ENCODE results near the gene IFNA5.

GRCh38 chr9:21294904-21295538 lies 10.1 kb downstream of the IFNA5 start:
- TF ChIP-seq, protein P1, sequence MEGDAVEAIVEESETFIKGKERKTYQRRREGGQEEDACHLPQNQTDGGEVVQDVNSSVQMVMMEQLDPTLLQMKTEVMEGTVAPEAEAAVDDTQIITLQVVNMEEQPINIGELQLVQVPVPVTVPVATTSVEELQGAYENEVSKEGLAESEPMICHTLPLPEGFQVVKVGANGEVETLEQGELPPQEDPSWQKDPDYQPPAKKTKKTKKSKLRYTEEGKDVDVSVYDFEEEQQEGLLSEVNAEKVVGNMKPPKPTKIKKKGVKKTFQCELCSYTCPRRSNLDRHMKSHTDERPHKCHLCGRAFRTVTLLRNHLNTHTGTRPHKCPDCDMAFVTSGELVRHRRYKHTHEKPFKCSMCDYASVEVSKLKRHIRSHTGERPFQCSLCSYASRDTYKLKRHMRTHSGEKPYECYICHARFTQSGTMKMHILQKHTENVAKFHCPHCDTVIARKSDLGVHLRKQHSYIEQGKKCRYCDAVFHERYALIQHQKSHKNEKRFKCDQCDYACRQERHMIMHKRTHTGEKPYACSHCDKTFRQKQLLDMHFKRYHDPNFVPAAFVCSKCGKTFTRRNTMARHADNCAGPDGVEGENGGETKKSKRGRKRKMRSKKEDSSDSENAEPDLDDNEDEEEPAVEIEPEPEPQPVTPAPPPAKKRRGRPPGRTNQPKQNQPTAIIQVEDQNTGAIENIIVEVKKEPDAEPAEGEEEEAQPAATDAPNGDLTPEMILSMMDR (IDR thresholded peaks at IDR 0.05; ENCODE audit: insufficient read depth, low read length, poor library complexity, severe bottlenecking) = no peak
- no peak for TF ChIP-seq EZH2phosphoT487 (conservative IDR thresholded peaks at IDR 0.05; ENCODE audit: low read length)

Data from SU-DHL-6 (cell line).